Myocyte (in vitro differentiated cells): ENCODE data around the gene CDR2L. TPM values are rescaled to one million over a fixed set of nuclear protein-coding genes. Genes with fewer than 3 reads are reported as not detected.
A peak's percentile ranks its signal among the peaks of the same experiment; 100 is the strongest.
"Not testable (repeated sequence)": the region's sequence is repeated elsewhere in the genome, so short reads cannot be mapped to it uniquely, and the experiment has no call there.

ENCODE experiments used
- DNase-seq: peaks from one replicate; pipeline ENCODE4 v3.0.0-alpha.2; 2012; ENCODE audit warnings: low read depth
- total RNA-seq: library from RNA; depleted of rRNA; stranded (reverse); fragments of >200 nt; gene quantifications from 2 replicates; pipeline ENCODE4 v1.2.3, GENCODE V29; 2014

The CDR2L gene
- total RNA-seq, 1 donor from 2014 or later = 22.5 TPM

DNA sequence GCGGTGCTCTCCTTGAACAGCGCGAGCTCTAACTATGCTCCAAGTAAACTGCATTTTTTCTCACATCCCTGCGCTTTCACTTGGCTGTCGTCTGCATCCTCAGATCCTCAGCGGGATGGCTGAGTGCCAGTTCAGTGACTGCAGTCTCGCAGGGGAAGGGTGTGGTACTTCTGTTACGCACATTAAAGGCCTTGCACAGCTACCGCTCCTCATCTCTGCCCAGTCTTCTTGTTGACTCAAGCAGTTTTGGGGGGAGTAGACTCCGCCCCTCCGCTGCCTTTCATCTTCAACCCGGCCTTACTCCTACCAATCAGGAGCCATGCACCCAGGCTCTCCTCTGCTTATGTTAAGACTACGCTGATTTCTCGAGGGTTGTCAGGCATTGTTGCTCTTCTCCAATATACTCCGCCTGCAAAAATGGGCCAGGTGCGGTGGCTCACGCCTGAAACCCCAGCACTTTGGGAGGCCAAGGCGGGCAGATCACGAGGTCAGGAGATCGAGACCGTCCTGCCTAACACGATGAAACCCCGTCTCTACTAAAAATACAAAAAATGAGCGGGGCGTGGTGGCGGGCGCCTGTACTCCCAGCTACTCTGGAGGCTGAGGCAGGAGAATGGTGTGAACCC is 49.3 kb downstream of the CDR2L start:
- no peak for DNase-seq

- no peak for DNase-seq
Observed at GRCh38 chr17:75039238-75039637, 51.8 kb downstream of the CDR2L start.

DNA sequence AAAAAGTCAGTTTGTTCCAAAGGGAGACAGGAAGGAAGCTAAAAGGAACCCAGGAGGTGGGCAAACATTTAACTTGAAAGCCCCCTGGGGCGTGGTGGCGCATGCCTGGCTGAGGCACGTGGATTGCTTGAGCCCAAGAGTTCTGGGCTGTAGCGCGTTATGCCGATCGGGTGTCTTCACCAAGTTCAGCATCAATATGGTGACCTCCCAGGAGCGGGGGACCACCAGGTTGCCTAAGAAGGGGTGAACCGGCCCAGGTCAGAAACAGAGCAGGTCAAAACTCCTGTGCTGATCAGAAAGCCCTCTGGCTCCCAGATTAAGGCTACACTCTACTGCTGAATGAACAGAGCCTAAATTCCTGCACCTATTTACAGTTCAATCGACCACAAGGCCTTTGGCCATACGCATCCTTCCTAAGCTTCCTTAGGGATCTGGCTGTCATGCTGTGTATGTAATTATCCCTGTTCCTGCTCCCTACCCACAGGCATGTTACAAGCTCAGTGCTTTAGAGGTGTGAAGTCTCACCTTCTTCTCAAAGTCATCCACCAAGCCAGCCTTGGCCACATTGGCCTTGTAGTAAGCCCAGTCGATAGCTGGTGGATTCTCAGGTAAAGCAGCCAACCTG is 54.3 kb downstream of the CDR2L start:
- DNase-seq = no peak

- DNase-seq = not testable (repeated sequence)
Observed at GRCh38 chr17:75043789-75044188, 56.4 kb downstream of the CDR2L start.

- DNase-seq = no peak
Observed at GRCh38 chr17:75044716-75045115, 57.3 kb downstream of the CDR2L start.

GRCh38 chr17:75045946-75046406 is 58.5 kb downstream of the CDR2L start:
- not testable (repeated sequence) for DNase-seq

GRCh38 chr17:75046407-75047289 is 59.2 kb downstream of the CDR2L start, which contains the start of the genes ATP5PD and KCTD2:
Gene ATP5PD (minus strand): TSS chr17:75046969. CDS start chr17:75042650, 4,319 bp downstream.
Gene KCTD2 (plus strand): TSS chr17:75047225. CDS start chr17:75047251, 26 bp downstream.
- DNase-seq = peak; percentile 96

DNA sequence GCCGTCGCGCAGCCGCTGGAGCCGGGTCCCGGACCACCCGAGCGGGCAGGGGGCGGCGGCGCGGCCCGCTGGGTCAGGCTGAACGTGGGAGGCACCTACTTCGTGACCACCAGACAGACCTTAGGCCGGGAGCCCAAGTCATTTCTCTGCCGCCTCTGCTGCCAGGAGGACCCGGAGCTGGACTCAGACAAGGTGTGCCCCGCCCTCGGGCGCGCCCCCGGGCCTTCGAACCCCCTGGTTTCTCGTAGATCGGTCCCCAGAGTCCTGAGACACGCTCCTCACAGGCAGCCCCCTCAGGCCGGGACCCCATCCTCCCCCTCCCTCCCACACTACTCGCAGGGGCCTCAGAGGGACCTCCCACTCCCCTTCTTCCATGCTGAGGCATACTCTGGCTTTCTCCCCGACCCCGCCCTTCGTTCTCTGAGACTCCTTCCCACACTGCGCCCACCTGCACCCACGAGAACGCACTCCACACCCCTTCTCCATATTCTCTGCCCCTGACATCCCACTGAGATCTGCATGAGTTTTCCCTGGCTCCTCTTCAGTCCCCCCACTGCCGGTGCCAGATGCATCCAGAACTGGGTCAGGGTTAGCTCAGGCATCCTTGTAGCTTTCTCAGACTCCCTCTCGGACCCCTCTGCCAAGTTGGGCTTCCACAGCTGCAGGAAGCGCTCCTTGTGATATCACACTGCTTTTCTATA is 60.1 kb downstream of the CDR2L start:
- no peak for DNase-seq

DNA sequence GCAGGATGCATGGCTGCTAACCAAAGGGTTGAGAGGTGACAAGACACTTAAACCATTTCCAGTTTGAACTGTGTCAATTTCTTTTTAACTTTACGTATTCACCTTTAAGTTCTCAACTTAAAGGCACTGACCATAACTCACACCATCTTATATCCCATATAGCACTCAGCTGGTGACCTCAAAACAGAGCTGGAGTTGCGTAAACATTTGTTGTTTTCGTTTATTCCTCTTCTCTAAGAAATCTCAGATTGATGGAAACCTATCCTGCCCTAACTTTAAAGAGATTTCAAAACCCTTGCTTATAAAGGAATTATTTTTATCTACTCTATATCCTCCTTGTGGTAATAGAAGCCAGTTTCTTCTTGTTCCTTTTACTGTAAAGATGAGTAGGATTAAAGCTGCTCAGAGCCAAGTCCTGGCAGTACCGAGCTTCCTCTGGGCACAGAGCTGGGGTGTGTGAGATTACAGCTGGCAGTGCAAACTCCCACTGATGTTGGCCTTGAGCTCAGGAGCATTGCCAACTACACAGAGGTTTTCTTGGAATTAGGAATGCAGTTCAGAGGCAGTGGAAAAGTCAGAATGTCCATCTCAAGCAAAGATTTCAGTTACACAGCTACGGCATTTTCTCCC is 60.9 kb downstream of the CDR2L start:
- peak; percentile 40 for DNase-seq

- DNase-seq = no peak
Observed at GRCh38 chr17:75049057-75049456, 61.6 kb downstream of the CDR2L start.

GRCh38 chr17:75049706-75050105 is 62.3 kb downstream of the CDR2L start:
- no peak for DNase-seq

GRCh38 chr17:75051941-75052340 is 64.5 kb downstream of the CDR2L start:
- DNase-seq = no peak

Other genes with a start within 250 kb of the CDR2L start
- gene NHERF1, start 239.0 kb upstream of the CDR2L start, total RNA-seq = 54.0 and 63.8 TPM in 2 replicates
- 47.7 and 50.4 TPM in 2 replicates for gene NAT9, start 211.3 kb upstream of the CDR2L start, total RNA-seq
- gene GRIN2C, start 127.7 kb upstream of the CDR2L start, total RNA-seq = 0.05 TPM in 1 of 2 replicates, not detected in the other
- 7.9 and 11.7 TPM in 2 replicates for gene FDXR, start 114.6 kb upstream of the CDR2L start, total RNA-seq
- gene FADS6, start 94.0 kb upstream of the CDR2L start, total RNA-seq = not detected in 2 replicates
- gene USH1G, start 64.4 kb upstream of the CDR2L start, total RNA-seq = not detected in 2 replicates
- not detected in 2 replicates for gene OTOP2, start 63.4 kb upstream of the CDR2L start, total RNA-seq
- gene OTOP3, start 51.7 kb upstream of the CDR2L start, total RNA-seq = not detected in 2 replicates
- gene HID1, start 14.9 kb upstream of the CDR2L start, total RNA-seq = 0.83 and 3.0 TPM in 2 replicates
- 34.8 and 39.9 TPM in 2 replicates for gene MRPL58, start 25.0 kb downstream of the CDR2L start, total RNA-seq
- 278 and 305 TPM in 2 replicates for gene ATP5PD, start 59.3 kb downstream of the CDR2L start, total RNA-seq
- 18.4 and 20.6 TPM in 2 replicates for gene KCTD2, start 59.6 kb downstream of the CDR2L start, total RNA-seq
- gene SLC16A5, start 100.3 kb downstream of the CDR2L start, total RNA-seq = 0.88 and 1.6 TPM in 2 replicates
- 3.6 and 4.4 TPM in 2 replicates for gene ARMC7, start 122.3 kb downstream of the CDR2L start, total RNA-seq
- 64.4 and 70.8 TPM in 2 replicates for gene NT5C, start 144.1 kb downstream of the CDR2L start, total RNA-seq
- gene JPT1, start 166.9 kb downstream of the CDR2L start, total RNA-seq = 469 and 635 TPM in 2 replicates
- gene SUMO2, start 195.3 kb downstream of the CDR2L start, total RNA-seq = 62.2 and 66.8 TPM in 2 replicates
- gene NUP85, start 218.0 kb downstream of the CDR2L start, total RNA-seq = 20.1 and 26.1 TPM in 2 replicates